ENCODE results near the gene LY6G6F. TPM values are rescaled to one million over a fixed set of nuclear protein-coding genes. Genes with fewer than 3 reads are reported as not detected.

The LY6G6F gene
- total RNA-seq, 2 donors from 2014 or later, result not detected

DNA sequence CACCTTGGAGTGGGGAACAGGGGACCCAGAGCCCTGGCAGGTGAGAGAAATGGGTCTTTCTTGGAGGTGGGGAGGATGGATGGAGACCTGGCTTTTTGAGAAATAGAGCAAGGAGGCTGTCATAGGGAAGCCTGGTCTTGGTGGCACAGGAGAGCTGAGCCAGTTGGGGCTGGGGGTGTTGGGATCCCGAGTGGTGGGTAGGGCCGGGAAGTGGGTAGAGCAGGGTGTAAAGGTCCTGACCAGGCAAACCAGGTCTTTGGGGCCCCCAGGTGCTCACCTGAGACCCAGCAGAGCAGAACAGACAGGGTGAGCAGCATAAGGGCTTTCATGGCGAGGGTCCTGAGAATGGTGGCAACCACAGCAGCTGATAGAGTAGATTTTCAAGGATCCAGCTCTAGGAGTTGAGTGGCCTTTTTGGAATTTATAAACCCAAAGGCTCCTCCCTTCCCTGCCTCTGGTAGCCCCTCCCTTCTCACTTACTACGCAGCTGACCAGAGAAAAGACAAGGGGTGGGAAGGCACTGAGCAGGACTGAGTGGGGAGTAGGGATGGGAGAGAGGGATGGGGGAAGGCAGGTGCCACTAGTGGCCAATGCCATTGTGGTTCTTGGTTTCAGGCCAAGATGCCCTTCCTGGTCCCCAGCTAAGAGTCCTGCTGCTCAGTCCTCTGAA lies 14.8 kb downstream of the LY6G6F start, which contains the start of gene LY6G6C:
TSS of gene LY6G6C (minus strand) at position 396 of the 670 bp plus-strand sequence. CDS start at position 329, 67 bp downstream.
- no peak for DNase-seq
- H3K9ac ChIP-seq (ENCODE audit: extremely low read depth, low read length, poor library complexity, severe bottlenecking), result no peak within 1 kb of the TSS
- H3K27ac ChIP-seq (ENCODE audit: low read depth, low read length), result no peak within 1 kb of the TSS
- no peaks in the 10 kb centered on the region for H3K4me1 ChIP-seq (ENCODE audit: control insufficient read depth, insufficient read depth, low read length)
- peaks cover 10% of the 10 kb centered on the region for H3K36me3 ChIP-seq (ENCODE audit: control insufficient read depth, insufficient read depth, low read length)
- Mint-ChIP-seq H3K4me1 (peaks cover 15% of the 10 kb centered on the region), H3K4me3 (no peak within 1 kb of the TSS), H3K27ac (no peak within 1 kb of the TSS), H3K27me3 (ENCODE audit: insufficient read depth) (no peaks in the 10 kb centered on the region), H3K9me3 (no peaks in the 10 kb centered on the region), H3K36me3 (ENCODE audit: low read depth) (peaks cover 10% of the 10 kb centered on the region)
- no peak within 1 kb of the TSS for H3K4me3 ChIP-seq (ENCODE audit: low read length)
- 81 to 100% methylated on average over 1 to 4 of the region's 4 CpGs for WGBS, 2 experiments (ENCODE audit: insufficient coverage in 1 of 2, insufficient read length in 1 of 2)
- no peaks in the 10 kb centered on the region for H3K27me3 ChIP-seq (ENCODE audit: control insufficient read depth, insufficient read depth, low read length, poor library complexity, severe bottlenecking)
- TF ChIP-seq, protein P1, sequence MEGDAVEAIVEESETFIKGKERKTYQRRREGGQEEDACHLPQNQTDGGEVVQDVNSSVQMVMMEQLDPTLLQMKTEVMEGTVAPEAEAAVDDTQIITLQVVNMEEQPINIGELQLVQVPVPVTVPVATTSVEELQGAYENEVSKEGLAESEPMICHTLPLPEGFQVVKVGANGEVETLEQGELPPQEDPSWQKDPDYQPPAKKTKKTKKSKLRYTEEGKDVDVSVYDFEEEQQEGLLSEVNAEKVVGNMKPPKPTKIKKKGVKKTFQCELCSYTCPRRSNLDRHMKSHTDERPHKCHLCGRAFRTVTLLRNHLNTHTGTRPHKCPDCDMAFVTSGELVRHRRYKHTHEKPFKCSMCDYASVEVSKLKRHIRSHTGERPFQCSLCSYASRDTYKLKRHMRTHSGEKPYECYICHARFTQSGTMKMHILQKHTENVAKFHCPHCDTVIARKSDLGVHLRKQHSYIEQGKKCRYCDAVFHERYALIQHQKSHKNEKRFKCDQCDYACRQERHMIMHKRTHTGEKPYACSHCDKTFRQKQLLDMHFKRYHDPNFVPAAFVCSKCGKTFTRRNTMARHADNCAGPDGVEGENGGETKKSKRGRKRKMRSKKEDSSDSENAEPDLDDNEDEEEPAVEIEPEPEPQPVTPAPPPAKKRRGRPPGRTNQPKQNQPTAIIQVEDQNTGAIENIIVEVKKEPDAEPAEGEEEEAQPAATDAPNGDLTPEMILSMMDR (conservative IDR thresholded peaks at IDR 0.05), result no peak
- no peaks in the 10 kb centered on the region for H3K9me3 ChIP-seq (ENCODE audit: control insufficient read depth, low read length)

DNA sequence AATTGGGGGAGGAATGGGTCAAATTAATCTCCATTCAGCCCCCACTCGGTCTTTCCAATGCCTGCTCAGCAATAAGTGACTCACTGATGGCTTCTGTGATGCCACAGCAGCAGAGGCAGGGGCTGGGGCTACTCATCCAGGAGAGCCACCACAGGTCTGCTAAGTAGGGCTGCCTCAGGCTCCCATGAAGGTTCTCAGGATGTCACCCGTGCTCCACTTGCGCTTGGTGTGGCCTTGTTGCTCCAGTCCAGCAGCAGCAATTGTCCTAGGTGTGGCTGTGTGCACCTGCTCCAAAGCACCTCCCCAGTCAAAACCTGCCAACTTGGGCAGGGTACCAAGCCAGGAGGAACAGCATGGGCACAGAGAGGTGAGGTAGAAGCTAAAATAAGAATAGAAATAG lies 15.5 kb downstream of the LY6G6F start:
- Mint-ChIP-seq H3K9me3 (no peaks in the 10 kb centered on the region), H3K4me3 (no peak overlapping the region), H3K36me3 (ENCODE audit: low read depth) (peaks cover 17% of the 10 kb centered on the region), H3K4me1 (peaks cover 15% of the 10 kb centered on the region), H3K27me3 (ENCODE audit: insufficient read depth) (no peaks in the 10 kb centered on the region), H3K27ac (no peak overlapping the region)
- Histone ChIP-seq H3K4me3 (ENCODE audit: low read length) (no peak overlapping the region), H3K9ac (ENCODE audit: extremely low read depth, low read length, poor library complexity, severe bottlenecking) (no peak overlapping the region), H3K4me1 (ENCODE audit: control insufficient read depth, insufficient read depth, low read length) (no peaks in the 10 kb centered on the region), H3K9me3 (ENCODE audit: control insufficient read depth, low read length) (no peaks in the 10 kb centered on the region), H3K36me3 (ENCODE audit: control insufficient read depth, insufficient read depth, low read length) (peaks cover 17% of the 10 kb centered on the region), H3K27me3 (ENCODE audit: control insufficient read depth, insufficient read depth, low read length, poor library complexity, severe bottlenecking) (no peaks in the 10 kb centered on the region), H3K27ac (ENCODE audit: low read depth, low read length) (no peak overlapping the region)
- DNase-seq, result no peak
- 87 to 100% methylated on average over 1 to 3 of the region's 3 CpGs for WGBS, 2 experiments (ENCODE audit: insufficient coverage in 1 of 2, insufficient read length in 1 of 2)
- TF ChIP-seq, protein P1 (conservative IDR thresholded peaks at IDR 0.05), result no peak

GRCh38 chr6:31723245-31723979 lies 16.7 kb downstream of the LY6G6F start, which contains the start of gene MPIG6B:
Gene MPIG6B (plus strand): TSS chr6:31723373. CDS start chr6:31723384, 11 bp downstream.
- Mint-ChIP-seq H3K4me3 (no peak within 1 kb of the TSS), H3K36me3 (ENCODE audit: low read depth) (peaks cover 27% of the 10 kb centered on the region), H3K9me3 (no peaks in the 10 kb centered on the region), H3K4me1 (peaks cover 5% of the 10 kb centered on the region), H3K27me3 (ENCODE audit: insufficient read depth) (no peaks in the 10 kb centered on the region), H3K27ac (no peak within 1 kb of the TSS)
- no peaks in the 10 kb centered on the region for H3K27me3 ChIP-seq (ENCODE audit: control insufficient read depth, insufficient read depth, low read length, poor library complexity, severe bottlenecking)
- TF ChIP-seq, protein P1 (conservative IDR thresholded peaks at IDR 0.05), result no peak
- peaks cover 29% of the 10 kb centered on the region for H3K36me3 ChIP-seq (ENCODE audit: control insufficient read depth, insufficient read depth, low read length)
- peak; percentile 52 for DNase-seq
- no peak within 1 kb of the TSS for H3K27ac ChIP-seq (ENCODE audit: low read depth, low read length)
- no peak within 1 kb of the TSS for H3K4me3 ChIP-seq (ENCODE audit: low read length)
- no peaks in the 10 kb centered on the region for H3K9me3 ChIP-seq (ENCODE audit: control insufficient read depth, low read length)
- WGBS, 2 experiments (ENCODE audit: insufficient coverage in 1 of 2, insufficient read length in 1 of 2), result 93 to 95% methylated on average over 31 to 46 of the region's 46 CpGs
- H3K9ac ChIP-seq (ENCODE audit: extremely low read depth, low read length, poor library complexity, severe bottlenecking), result no peak within 1 kb of the TSS
- H3K4me1 ChIP-seq (ENCODE audit: control insufficient read depth, insufficient read depth, low read length), result no peaks in the 10 kb centered on the region

Measured in endodermal cell (in vitro differentiated cells).